ENCODE data around the gene ZNF324B. TPM values are rescaled to one million over a fixed set of nuclear protein-coding genes. Genes with fewer than 3 reads are reported as not detected.
"Not testable (repeated sequence)": the region's sequence is repeated elsewhere in the genome, so short reads cannot be mapped to it uniquely, and the experiment has no call there.

The ZNF324B gene
- polyA plus RNA-seq, 3 donors: 0.46 to 3.1 (median 0.82) TPM

DNA sequence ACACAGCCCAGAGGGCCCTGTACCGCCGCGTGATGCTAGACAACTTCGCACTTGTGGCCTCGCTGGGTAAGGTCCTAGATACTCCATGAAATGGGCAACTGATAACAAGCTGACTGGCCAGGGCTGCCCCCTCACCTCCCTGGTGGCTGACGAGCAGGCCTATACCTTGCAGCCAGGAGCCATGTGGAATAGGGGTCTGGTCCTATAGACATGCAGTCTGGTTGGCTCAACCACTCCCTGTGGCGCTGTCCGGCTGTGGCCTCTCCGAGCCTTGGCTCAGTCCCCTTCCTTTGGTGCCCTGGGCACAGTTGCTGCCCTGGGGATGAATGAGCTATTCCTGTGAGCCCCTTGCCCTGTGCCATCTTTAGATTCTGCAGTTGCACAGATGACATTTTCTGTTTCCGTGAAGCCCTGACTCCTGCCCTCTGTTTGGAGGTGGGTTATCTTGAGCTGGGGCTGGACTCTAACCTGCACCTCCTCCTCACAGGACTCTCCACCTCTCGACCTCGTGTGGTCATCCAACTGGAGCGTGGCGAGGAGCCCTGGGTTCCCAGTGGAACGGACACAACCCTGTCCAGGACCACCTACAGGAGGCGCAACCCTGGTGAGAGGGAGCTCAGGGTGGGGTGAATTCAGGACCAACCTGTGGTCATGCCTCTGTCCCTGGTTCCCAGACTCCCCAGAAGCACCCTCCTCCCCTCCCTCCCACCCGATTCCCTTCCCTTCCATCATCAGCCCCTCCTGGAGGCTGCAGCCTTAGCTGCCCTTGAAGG, 18.0 kb downstream of the ZNF324B start:
- H3K27me3 ChIP-seq (ENCODE audit: control insufficient read depth in 2 of 2, insufficient read depth in 2 of 2, low read length in 2 of 2): no peaks in the 10 kb centered on the region
- peaks cover 31 to 34% of the 10 kb centered on the region in 2 donors for H3K36me3 ChIP-seq (replicated peaks in 1 of 2; ENCODE audit: control insufficient read depth in 1 of 2, insufficient read depth in 2 of 2, low read length in 2 of 2)
- H3K4me1 Mint-ChIP-seq: peaks cover 21% of the 10 kb centered on the region
- no peak overlapping the region for H3K4me2 ChIP-seq (replicated peaks; ENCODE audit: extremely low read depth, low read length, poor library complexity, severe bottlenecking)
- TF ChIP-seq, protein P1, sequence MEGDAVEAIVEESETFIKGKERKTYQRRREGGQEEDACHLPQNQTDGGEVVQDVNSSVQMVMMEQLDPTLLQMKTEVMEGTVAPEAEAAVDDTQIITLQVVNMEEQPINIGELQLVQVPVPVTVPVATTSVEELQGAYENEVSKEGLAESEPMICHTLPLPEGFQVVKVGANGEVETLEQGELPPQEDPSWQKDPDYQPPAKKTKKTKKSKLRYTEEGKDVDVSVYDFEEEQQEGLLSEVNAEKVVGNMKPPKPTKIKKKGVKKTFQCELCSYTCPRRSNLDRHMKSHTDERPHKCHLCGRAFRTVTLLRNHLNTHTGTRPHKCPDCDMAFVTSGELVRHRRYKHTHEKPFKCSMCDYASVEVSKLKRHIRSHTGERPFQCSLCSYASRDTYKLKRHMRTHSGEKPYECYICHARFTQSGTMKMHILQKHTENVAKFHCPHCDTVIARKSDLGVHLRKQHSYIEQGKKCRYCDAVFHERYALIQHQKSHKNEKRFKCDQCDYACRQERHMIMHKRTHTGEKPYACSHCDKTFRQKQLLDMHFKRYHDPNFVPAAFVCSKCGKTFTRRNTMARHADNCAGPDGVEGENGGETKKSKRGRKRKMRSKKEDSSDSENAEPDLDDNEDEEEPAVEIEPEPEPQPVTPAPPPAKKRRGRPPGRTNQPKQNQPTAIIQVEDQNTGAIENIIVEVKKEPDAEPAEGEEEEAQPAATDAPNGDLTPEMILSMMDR (IDR thresholded peaks at IDR 0.05): no peak
- H3K4me1 ChIP-seq (ENCODE audit: control insufficient read depth in 1 of 2, insufficient read depth in 2 of 2, low read length in 2 of 2): peaks cover 22 to 26% of the 10 kb centered on the region in 2 donors
- no peak overlapping the region for H3K4me3 Mint-ChIP-seq
- no peak overlapping the region for H2AFZ ChIP-seq (ENCODE audit: insufficient read depth, low read depth, low read length, poor library complexity, severe bottlenecking)
- H3K9me3 ChIP-seq (replicated peaks in 1 of 2; ENCODE audit: control insufficient read depth in 1 of 2, insufficient read depth in 1 of 2, low read length in 2 of 2): no peaks in the 10 kb centered on the region
- no peak overlapping the region for H3K27ac ChIP-seq (ENCODE audit: low read depth in 1 of 2, low read length in 2 of 2)
- no peaks in the 10 kb centered on the region for H4K20me1 ChIP-seq (ENCODE audit: insufficient read depth, low read length)
- no peak overlapping the region for H3K9ac ChIP-seq (ENCODE audit: insufficient read depth, low read length, poor library complexity, severe bottlenecking)
- WGBS (ENCODE audit: insufficient coverage): 98% methylated on average over 9 of the region's 17 CpGs
- peaks cover 0 to 9% (median 3%) of the 10 kb centered on the region in 7 donors for H3K9me3 Mint-ChIP-seq
- peaks cover 3 to 9% (median 5%) of the 10 kb centered on the region in 3 donors for H3K27me3 Mint-ChIP-seq (ENCODE audit: low read depth in 3 of 3)
- H3K27ac Mint-ChIP-seq: no peak overlapping the region
- H3K4me3 ChIP-seq (replicated peaks in 1 of 3; ENCODE audit: low read depth in 2 of 3, low read length in 3 of 3): no peak overlapping the region
- H3K36me3 Mint-ChIP-seq: peaks cover 33 to 38% of the 10 kb centered on the region in 2 donors
- intact Hi-C loops (cut with micrococcal nuclease): no loop called here
- no peak for DNase-seq
- H3K79me2 ChIP-seq (ENCODE audit: insufficient read depth, low read length): peaks cover 15% of the 10 kb centered on the region

DNA sequence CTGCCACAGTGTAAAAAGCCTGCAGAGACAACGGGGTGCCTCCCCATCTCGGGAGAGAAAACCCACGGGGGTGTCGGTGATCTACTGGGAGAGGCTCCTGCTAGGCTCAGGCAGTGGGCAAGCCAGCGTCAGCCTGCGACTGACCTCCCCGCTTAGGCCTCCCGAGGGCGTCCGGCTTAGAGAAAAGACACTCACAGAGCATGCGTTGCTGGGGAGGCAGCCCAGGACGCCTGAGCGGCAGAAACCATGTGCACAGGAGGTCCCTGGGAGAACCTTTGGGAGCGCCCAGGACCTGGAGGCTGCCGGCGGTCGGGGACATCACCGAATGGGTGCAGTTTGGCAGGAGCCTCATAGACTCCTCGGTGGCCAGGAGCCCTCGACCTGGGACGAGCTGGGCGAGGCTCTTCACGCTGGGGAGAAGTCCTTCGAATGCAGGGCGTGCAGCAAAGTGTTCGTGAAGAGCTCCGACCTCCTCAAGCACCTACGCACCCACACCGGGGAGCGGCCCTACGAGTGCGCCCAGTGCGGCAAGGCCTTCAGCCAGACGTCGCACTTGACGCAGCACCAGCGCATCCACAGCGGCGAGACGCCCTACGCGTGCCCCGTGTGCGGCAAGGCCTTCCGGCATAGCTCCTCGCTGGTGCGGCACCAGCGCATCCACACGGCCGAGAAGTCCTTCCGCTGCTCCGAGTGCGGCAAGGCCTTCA, 19.6 kb downstream of the ZNF324B start:
- WGBS (ENCODE audit: insufficient coverage): over 99% methylated on average over 14 of the region's 53 CpGs
- H3K4me3 ChIP-seq (replicated peaks in 1 of 3; ENCODE audit: low read depth in 2 of 3, low read length in 3 of 3); H3K4me2 ChIP-seq (replicated peaks; ENCODE audit: extremely low read depth, low read length, poor library complexity, severe bottlenecking); H3K9me3 ChIP-seq (replicated peaks in 1 of 2; ENCODE audit: control insufficient read depth in 1 of 2, insufficient read depth in 1 of 2, low read length in 2 of 2); H3K9me3 Mint-ChIP-seq; H3K27me3 Mint-ChIP-seq (ENCODE audit: low read depth in 3 of 3); H4K20me1 ChIP-seq (ENCODE audit: insufficient read depth, low read length); H2AFZ ChIP-seq (ENCODE audit: insufficient read depth, low read depth, low read length, poor library complexity, severe bottlenecking); H3K27me3 ChIP-seq (ENCODE audit: control insufficient read depth in 2 of 2, insufficient read depth in 2 of 2, low read length in 2 of 2); H3K27ac Mint-ChIP-seq; H3K9ac ChIP-seq (ENCODE audit: insufficient read depth, low read length, poor library complexity, severe bottlenecking); intact Hi-C loops (cut with micrococcal nuclease); H3K27ac ChIP-seq (ENCODE audit: low read depth in 1 of 2, low read length in 2 of 2); DNase-seq; H3K4me3 Mint-ChIP-seq: not testable (repeated sequence)
- Histone ChIP-seq H3K79me2 (ENCODE audit: insufficient read depth, low read length) (peaks cover 15% of the 10 kb centered on the region), H3K36me3 (replicated peaks in 1 of 2; ENCODE audit: control insufficient read depth in 1 of 2, insufficient read depth in 2 of 2, low read length in 2 of 2) (peaks cover 31 to 34% of the 10 kb centered on the region in 2 donors), H3K4me1 (ENCODE audit: control insufficient read depth in 1 of 2, insufficient read depth in 2 of 2, low read length in 2 of 2) (peaks cover 25 to 32% of the 10 kb centered on the region in 2 donors)
- Mint-ChIP-seq H3K4me1 (peaks cover 29% of the 10 kb centered on the region), H3K36me3 (peaks cover 33 to 38% of the 10 kb centered on the region in 2 donors)

Measured in CD14-positive monocyte (primary cell).